HAP-1 (cell line): ENCODE results near the gene MCC.

Experiments
- DNase-seq, 2 experiments: peaks; one replicate each; pipeline ENCODE4 v3.0.0-alpha.2; 2016 to 2020; ENCODE audit warnings: low spot score in 2 of 2
- H3K27me3 ChIP-seq: fragments of 250-450 bp; sonication (Bioruptor Pico); 2 replicates; pipeline ENCODE4 v1.5.1; 2020; ENCODE audit warnings: low read depth, mild to moderate bottlenecking, moderate library complexity
- H3K36me3 ChIP-seq: fragments of 250-450 bp; sonication (Bioruptor Pico); replicated peaks from 2 replicates; pipeline ENCODE4 v1.5.1; 2020; ENCODE audit warnings: mild to moderate bottlenecking
- H3K4me1 ChIP-seq: fragments of 250-450 bp; sonication (Bioruptor Pico); 2 replicates; pipeline ENCODE4 v1.5.1; 2020; ENCODE audit warnings: mild to moderate bottlenecking
- H3K4me3 ChIP-seq: fragments of 250-450 bp; sonication (Bioruptor Pico); 2 replicates; pipeline ENCODE4 v1.5.1; 2020; ENCODE audit warnings: mild to moderate bottlenecking, moderate library complexity
- H3K9me3 ChIP-seq: fragments of 250-450 bp; sonication (Bioruptor Pico); 2 replicates; pipeline ENCODE4 v1.5.1; 2020; ENCODE audit warnings: mild to moderate bottlenecking, moderate library complexity
- in situ Hi-C: fragments of 300-500 bp; cut with MboI; formaldehyde crosslinking; loops from 3 replicates; pipeline ENCODE4 v1.14.3; 2020; ENCODE audit warnings: low sequenced_read_pairs, inconsistent platforms, mixed read lengths

Gene MCC

DNA sequence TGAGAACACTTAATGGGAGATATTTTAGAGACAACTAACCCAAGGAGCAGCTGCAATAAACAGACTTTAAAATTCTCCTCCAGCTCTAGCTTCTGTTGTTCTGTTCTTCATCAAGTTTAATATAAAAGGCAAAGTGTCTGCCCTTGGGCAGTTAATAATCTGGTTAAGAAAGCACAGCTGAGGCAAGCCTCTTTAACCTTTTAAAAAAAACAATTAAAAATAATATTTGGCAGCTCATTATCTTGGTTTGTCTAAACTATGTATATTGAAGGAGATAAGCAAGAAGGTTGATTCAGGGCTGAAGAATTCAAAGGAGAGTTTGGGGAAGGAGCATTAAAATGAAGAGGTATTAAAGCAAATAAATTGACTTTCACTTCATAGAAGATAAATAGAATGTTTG is 128.8 kb downstream of the MCC start:
- Histone ChIP-seq H3K4me3 (no peak overlapping the region), H3K36me3 (no peaks in the 10 kb centered on the region), H3K4me1 (no peaks in the 10 kb centered on the region; the same call in 1 of the 2 replicates), H3K9me3 (no peaks in the 10 kb centered on the region), H3K27me3 (no peaks in the 10 kb centered on the region)
- no peak for DNase-seq
- in situ Hi-C loops, result no loop called here

DNA sequence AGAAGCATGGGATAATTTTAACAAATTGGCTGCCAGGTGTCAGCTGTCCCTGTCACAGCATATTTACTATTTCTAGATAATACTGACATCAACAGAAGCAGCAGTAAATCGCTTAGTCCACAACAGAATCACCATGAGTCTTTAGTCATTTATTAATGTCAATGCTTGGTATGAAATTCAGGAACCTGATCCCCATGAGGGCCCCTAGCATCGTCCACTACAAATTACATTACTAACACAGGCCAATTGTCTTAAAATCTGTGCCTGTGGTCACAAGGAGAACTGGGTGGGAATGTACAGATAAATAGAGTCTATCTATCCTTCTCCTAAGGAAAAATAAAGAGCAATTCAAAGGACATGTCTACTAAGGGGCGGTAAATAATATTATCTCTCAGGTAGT is 129.6 kb downstream of the MCC start:
- Histone ChIP-seq H3K36me3 (no peaks in the 10 kb centered on the region), H3K4me1 (no peaks in the 10 kb centered on the region; the same call in 1 of the 2 replicates), H3K4me3 (no peak overlapping the region), H3K9me3 (no peaks in the 10 kb centered on the region), H3K27me3 (no peaks in the 10 kb centered on the region)
- DNase-seq, result no peak
- in situ Hi-C loops, result no loop called here

DNA sequence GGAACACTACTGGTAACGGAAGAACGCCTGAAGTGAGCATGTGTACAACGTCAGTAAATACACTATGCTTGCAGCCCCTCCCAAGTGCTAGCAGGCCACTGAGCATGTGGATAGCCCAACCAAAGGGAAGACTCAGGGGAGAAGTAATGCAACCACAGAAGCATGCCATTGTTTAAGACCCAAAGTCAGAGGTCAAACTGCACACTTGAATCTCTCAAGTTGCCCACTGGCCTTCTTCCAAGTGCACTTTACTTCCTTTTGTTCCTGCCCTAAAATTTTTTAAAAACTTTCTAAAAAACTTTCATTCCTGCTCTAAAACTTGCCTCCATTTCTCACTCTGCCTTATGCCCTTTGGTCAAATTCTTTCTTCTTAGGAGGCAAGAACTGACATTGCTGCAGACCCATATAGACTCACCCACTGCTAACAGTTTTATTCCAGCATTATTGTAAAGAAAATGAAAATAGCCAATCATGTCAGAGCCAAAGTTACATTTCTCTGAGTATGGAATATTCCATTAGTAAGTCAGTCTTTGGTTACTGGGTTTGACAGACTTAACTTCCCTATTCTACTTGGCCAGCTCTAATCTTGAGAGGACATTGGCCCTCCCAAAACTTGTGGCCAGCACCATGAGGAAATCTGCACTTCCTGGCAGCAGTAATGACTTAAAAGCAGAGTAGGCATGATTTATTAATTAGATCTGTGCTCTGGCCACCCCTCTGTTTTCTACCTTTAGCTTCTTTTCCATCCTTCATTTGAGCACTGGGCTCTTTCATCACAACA is 130.4 kb downstream of the MCC start:
- Histone ChIP-seq H3K9me3 (no peaks in the 10 kb centered on the region), H3K36me3 (no peaks in the 10 kb centered on the region), H3K4me1 (no peaks in the 10 kb centered on the region; the same call in 1 of the 2 replicates), H3K4me3 (no peak overlapping the region), H3K27me3 (no peaks in the 10 kb centered on the region)
- DNase-seq, result no peak
- in situ Hi-C loops, result no loop called here

DNA sequence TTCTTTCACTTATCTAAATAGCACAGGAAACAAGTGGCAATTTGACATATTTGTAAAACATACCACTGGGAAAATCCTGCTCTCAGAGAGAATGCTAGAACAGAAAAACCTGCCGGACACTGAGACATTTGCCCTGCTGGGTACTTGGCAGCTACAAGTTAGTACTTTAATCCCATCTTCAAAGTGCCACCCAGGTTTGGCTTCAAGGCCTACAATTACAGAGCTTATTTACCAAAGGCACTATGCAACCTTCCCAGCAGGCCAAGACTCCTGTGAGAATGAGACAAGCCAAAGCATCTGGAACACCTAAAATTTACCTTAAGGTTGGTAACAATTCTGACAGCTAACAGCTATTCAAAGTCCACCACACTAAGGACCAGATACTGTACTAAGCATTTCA is 131.8 kb downstream of the MCC start:
- Histone ChIP-seq H3K27me3 (no peaks in the 10 kb centered on the region), H3K9me3 (no peaks in the 10 kb centered on the region), H3K4me3 (no peak overlapping the region), H3K4me1 (no peaks in the 10 kb centered on the region), H3K36me3 (no peaks in the 10 kb centered on the region)
- in situ Hi-C loops, result no loop called here
- DNase-seq, result no peak

DNA sequence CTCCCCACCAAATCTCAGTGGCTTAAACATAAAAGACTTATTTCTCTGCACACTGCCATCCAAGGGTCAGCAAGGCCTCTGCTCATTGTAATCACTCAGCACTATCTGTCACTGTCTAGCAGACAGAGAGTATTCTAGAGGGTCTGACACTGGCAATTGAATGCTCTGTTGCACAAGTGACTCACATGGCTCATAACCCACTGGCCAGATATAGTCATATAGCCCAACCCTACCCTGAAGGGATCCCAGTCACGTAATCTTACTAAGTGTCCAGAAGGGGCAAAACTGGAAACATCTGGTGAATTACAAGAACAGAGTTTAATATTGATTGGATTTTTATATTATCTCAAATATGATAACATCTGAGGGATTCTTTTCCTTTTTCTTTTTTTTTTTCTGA is 134.2 kb downstream of the MCC start:
- H3K36me3 ChIP-seq, result no peaks in the 10 kb centered on the region
- no peaks in the 10 kb centered on the region for H3K4me1 ChIP-seq
- no peaks in the 10 kb centered on the region for H3K9me3 ChIP-seq
- in situ Hi-C loops, result no loop called here
- H3K27me3 ChIP-seq, result no peaks in the 10 kb centered on the region
- DNase-seq, result no peak
- H3K4me3 ChIP-seq, result no peak overlapping the region

DNA sequence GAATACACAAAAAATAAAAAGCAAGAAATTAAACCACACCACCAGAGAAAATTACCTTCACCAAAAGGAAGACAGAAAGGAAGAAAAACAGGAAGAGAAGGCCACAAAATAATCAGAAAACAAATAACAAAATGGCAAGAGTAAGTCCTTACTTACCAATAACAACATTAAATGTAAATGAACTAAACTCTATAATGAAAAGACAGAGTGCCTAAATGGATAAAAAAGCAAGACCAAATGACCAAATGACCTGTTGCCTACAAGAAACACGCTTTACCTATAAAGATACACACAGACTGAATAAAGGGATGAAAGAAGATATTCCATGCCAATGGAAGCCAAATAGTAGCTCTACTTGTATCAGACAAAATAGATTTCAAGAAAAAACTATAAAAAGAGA is 140.7 kb downstream of the MCC start:
- in situ Hi-C loops, result no loop called here
- Histone ChIP-seq H3K4me1 (no peaks in the 10 kb centered on the region), H3K27me3 (no peaks in the 10 kb centered on the region), H3K36me3 (no peaks in the 10 kb centered on the region), H3K9me3 (no peaks in the 10 kb centered on the region), H3K4me3 (no peak overlapping the region)
- no peak for DNase-seq

DNA sequence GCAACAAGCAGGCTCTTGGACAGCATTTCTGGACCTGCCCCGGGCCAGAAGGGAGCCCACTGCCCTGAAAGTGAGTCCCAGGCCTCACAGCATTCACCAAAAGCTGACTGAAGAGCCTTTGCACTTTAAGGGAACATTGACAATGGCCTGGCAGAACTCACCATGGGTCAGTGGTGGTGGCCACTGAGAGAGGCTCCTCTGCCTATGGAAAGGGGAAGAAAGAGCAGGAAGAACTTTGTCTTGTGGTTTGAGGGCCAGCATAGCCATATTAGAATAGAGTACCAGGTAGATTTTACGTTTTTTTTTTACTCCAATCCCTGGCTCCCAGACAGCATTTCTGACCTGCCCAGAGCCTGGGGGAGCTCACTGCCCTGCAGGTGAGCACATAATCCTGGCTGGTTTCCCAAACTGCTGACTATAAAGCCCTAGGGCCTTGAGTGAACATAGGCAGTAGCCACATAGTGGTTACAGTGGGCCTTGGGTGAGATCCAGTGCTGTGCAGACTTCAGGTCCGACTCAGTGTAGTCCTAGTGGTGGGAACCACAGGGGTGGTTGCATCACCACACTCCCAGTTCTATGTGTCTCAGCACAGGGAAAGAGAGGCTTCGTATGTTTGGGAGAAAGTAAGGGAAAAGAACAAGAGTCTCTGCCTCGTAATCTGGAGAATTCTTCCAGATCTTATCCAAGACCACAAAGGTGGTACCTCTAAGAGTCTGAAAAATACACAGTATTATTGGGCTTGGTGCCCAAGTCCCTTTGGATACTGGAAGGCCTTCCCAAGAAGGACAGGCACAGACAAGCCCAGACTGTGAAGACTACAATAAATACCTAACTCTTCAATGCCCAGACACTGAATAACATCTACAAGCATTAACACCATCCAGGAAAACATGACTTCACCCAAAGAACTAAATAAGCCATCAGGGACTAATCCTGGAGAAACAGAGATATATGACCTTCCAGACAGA is 143.0 kb downstream of the MCC start:
- Histone ChIP-seq H3K4me1 (no peaks in the 10 kb centered on the region), H3K27me3 (no peaks in the 10 kb centered on the region), H3K4me3 (no peak overlapping the region), H3K36me3 (no peaks in the 10 kb centered on the region; the same call in 1 of the 2 replicates), H3K9me3 (no peaks in the 10 kb centered on the region)
- no peak for DNase-seq
- in situ Hi-C loops, result no loop called here

DNA sequence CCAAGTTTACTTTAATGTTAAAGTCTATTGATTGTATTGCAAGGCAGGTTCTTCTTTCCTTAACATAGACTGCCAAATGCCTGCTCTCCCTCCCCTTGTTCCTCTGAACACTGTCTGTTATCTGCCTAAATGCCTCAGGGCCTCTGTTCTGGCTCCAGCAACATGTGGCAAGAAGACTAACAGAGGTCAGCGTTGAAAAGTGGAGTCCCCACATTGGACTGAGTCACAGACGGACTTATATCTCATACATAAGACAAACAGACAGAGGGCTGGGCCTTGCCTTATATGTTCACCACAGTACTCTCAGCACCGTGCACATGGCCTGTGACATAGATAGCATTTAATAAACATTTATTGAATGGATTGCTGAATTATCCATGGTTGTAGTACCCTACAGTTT is 144.9 kb downstream of the MCC start:
- in situ Hi-C loops, result no loop called here
- H3K4me1 ChIP-seq, result no peaks in the 10 kb centered on the region
- H3K4me3 ChIP-seq, result no peak overlapping the region
- no peaks in the 10 kb centered on the region for H3K9me3 ChIP-seq
- DNase-seq, result no peak
- no peaks in the 10 kb centered on the region for H3K27me3 ChIP-seq
- H3K36me3 ChIP-seq, result no peaks in the 10 kb centered on the region; the same call in 1 of the 2 replicates

DNA sequence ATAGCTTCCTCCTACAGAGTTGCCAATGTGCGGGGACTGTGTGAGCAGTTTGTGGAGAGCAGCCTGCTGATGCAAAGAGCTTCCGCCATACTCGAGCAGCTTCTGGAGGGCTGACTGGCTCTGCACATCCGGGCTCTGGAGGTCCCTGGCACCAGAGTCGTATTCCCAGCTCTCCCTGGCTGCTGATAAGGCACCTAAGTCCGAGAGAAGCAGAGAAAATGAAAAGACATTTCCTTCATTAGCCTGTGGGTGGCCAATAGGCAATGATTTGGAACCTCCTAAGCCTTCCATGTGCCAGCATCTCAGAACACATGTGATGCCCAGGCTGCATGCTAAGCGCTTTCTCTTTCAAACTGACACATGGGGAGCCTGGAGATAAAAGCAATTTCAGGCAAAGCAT is 147.7 kb downstream of the MCC start:
- DNase-seq, result no peak
- in situ Hi-C loops, result no loop called here
- Histone ChIP-seq H3K9me3 (no peaks in the 10 kb centered on the region), H3K4me1 (no peaks in the 10 kb centered on the region), H3K36me3 (no peaks in the 10 kb centered on the region; the same call in 1 of the 2 replicates), H3K27me3 (no peaks in the 10 kb centered on the region), H3K4me3 (no peak overlapping the region)

DNA sequence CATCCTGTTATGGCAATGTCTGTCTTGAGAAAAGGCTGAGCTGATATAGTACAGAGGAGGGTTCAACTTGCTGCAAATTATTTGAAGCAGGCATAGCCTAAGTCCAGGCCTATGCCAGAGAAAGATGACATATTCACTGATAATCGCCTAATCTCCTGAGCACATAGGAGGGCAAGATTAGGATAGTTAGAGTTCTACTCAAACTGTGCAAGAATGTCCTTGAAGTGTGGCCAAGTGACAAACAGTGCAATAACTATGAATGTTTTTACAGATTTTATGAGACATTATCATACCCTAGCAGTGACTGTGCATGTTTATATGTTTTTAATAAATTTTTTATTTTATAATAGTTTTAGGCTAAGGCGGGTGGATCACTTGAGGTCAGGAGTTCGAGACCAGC is 149.6 kb downstream of the MCC start:
- no peaks in the 10 kb centered on the region; the same call in 1 of the 2 replicates for H3K36me3 ChIP-seq
- DNase-seq, result no peak
- in situ Hi-C loops, result no loop called here
- no peaks in the 10 kb centered on the region for H3K27me3 ChIP-seq
- H3K4me3 ChIP-seq, result no peak overlapping the region
- no peaks in the 10 kb centered on the region for H3K9me3 ChIP-seq
- H3K4me1 ChIP-seq, result no peaks in the 10 kb centered on the region

DNA sequence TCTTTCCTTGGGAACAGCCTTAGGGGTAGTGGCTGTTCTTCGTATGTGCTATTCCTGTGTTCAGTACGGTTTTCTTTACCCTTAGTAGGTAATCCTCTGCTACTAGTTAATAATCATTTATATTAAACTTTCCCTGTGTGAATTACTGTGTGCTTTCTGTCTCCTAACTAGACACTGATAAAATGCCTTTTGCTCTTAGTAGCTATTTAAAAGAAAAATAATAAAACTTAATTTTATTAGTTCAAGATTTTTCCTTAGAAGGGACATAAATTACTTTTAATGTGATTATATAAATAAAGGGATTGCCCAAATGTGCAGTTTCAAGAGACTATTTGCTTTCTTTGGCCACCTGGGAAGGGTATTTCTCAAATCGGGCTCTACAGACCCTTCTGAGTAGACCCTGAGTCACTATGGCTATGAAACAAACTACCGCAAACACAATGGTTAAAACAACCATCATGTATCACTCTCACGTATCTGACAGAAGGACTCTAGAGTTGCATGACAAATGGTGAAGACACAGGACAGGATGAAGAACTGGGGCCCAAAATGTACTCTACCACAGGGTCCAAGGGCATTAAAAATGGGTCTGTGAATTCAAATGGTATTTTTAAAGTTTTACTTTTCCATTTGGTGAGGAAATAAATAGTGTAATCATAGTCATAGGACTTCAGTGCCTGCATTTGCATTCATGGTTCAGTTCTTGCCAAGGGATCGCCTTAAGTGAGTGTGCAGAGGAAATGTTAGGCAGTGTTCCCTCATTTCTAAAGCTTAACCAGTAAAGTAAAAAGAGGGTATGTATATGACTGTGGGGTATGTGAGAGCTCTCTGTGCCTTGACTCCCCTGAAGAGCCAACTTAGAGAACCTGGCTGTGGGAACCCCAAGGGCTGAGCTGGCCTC is 150.5 kb downstream of the MCC start:
- no peaks in the 10 kb centered on the region for H3K27me3 ChIP-seq
- H3K36me3 ChIP-seq, result no peaks in the 10 kb centered on the region; the same call in 1 of the 2 replicates
- DNase-seq, result no peak
- no peaks in the 10 kb centered on the region for H3K9me3 ChIP-seq
- no peak overlapping the region for H3K4me3 ChIP-seq
- in situ Hi-C loops, result no loop called here
- H3K4me1 ChIP-seq, result no peaks in the 10 kb centered on the region; the same call in 1 of the 2 replicates

DNA sequence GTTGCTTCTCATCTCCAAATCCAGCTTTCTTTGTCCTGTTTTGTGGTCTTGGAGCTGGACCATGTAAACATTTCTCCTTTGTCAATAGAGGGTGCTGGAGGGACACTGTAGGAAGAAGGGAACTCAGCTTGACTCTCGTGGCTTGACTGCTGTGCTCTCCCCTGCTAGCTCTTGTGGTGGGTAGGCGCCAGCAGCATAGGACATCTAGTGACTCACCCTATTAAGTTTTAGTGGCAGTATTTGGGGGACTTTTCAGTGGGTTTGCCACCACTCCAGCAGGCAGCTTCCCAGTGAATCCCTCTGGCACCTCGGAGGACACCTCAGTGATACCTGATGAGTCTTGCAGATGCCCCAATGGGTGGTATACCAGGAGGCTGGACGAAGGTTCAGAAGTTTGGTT is 151.3 kb downstream of the MCC start:
- H3K36me3 ChIP-seq, result no peaks in the 10 kb centered on the region; the same call in 1 of the 2 replicates
- H3K4me1 ChIP-seq, result no peaks in the 10 kb centered on the region; the same call in 1 of the 2 replicates
- in situ Hi-C loops, result no loop called here
- no peaks in the 10 kb centered on the region for H3K27me3 ChIP-seq
- no peak overlapping the region for H3K4me3 ChIP-seq
- DNase-seq, result peak; percentile 20 to 57
- H3K9me3 ChIP-seq, result no peaks in the 10 kb centered on the region

DNA sequence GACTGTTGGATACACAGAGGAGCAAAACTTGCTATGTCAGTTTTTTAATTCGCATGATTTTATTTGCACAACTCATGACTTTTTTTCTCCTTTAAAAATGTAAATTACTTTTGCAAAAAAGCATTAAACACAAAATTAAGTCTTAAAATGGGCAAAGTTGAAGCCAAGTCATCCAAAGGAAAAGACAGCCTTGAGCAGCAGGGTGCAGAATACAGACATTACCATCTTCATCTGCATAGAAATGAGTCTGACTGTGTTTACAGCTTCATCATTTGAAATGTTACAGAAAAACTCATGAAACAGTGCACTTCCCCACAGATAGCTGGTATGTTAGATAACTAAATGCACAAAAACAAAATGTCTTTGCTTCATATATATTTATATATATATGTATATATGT is 154.8 kb downstream of the MCC start:
- no peak for DNase-seq
- no peaks in the 10 kb centered on the region for H3K36me3 ChIP-seq
- peaks cover 13% of the 10 kb centered on the region for H3K4me1 ChIP-seq
- H3K9me3 ChIP-seq, result no peaks in the 10 kb centered on the region
- H3K27me3 ChIP-seq, result no peaks in the 10 kb centered on the region
- no peak overlapping the region for H3K4me3 ChIP-seq
- in situ Hi-C loops, result no loop called here
